Uterus (tissue), 4 donors: ENCODE measurements around the gene SMIM28. TPM values are rescaled to one million over a fixed set of nuclear protein-coding genes. Genes with fewer than 3 reads are reported as not detected.

ENCODE experiments used
- DNase-seq, 2 donors: peaks; one replicate each; pipeline ENCODE4 v3.0.0-alpha.2; 2019 to 2020
- H3K27ac ChIP-seq, 2 donors: fragments of 200-600 bp; sonication (generic); 1 replicate in 1 of 2; 2 replicates in 1 of 2; pipeline ENCODE4 v1.5.1; 2016 to 2018
- H3K27me3 ChIP-seq, 2 donors: fragments of 200-600 bp; sonication (generic); one replicate each; pipeline ENCODE4 v1.5.1; 2018 to 2019; ENCODE audit warnings: control low read depth in 1 of 2
- H3K36me3 ChIP-seq, 2 donors: fragments of 200-600 bp; sonication (generic); one replicate each; pipeline ENCODE4 v1.5.1; 2019; ENCODE audit warnings: control low read depth in 1 of 2
- H3K4me1 ChIP-seq, 2 donors: fragments of 200-600 bp; sonication (generic); one replicate each; pipeline ENCODE4 v1.5.1; 2018 to 2019; ENCODE audit warnings: control low read depth in 1 of 2
- H3K4me3 ChIP-seq, 2 donors: fragments of 200-600 bp; sonication (generic); 1 replicate in 1 of 2; 2 replicates in 1 of 2; pipeline ENCODE4 v1.5.1; 2018 to 2019; ENCODE audit warnings: mild to moderate bottlenecking in 1 of 2
- H3K9me3 ChIP-seq, 2 donors: fragments of 200-600 bp; sonication (generic); one replicate each; pipeline ENCODE4 v1.5.1; 2019; ENCODE audit warnings: control low read depth in 1 of 2
- CTCF ChIP-seq, 4 experiments: fragments of 200-600 bp in 2 of 4; fragments of 450-650 bp in 2 of 4; sonication (generic) in 2 of 4; IDR thresholded peaks; one replicate each; pipeline ENCODE4 v1.5.1; 2016 to 2019; ENCODE audit warnings: antibody characterized with exemption in 4 of 4, mild to moderate bottlenecking in 2 of 4, moderate library complexity in 1 of 4
- POLR2A ChIP-seq, 2 donors: fragments of 450-650 bp; IDR thresholded peaks; one replicate each; pipeline ENCODE4 v1.6.1; 2016; ENCODE audit warnings: antibody characterized with exemption in 2 of 2, mild to moderate bottlenecking in 1 of 2, moderate library complexity in 1 of 2
- intact Hi-C: fragments of 100-400 bp; cut with DNase I; formaldehyde crosslinking; loops from one replicate; pipeline ENCODE4 v1.15.1; 2023; ENCODE audit warnings: low total_unique reads
- total RNA-seq, 4 donors: library from RNA; depleted of rRNA in 3 of 4; stranded (reverse); fragments of >200 nt in 3 of 4; gene quantifications; one replicate each; pipeline versions ENCODE4 v1.1.0 to v1.2.4, GENCODE V29; 2014 to 2023
- donor health status: DM: yes; HTN: yes; CAD: no.

Gene SMIM28
- total RNA-seq, 4 donors from 2014 or later = not detected

- H3K9me3 ChIP-seq = no peaks in the 10 kb centered on the region
- no peak overlapping the region for H3K4me3 ChIP-seq
- DNase-seq = no peak
- TF ChIP-seq POLR2A (IDR thresholded peaks at IDR 0.05) (no peak), CTCF (IDR thresholded peaks at IDR 0.05) (no peak)
- no peaks in the 10 kb centered on the region for H3K4me1 ChIP-seq
- no peaks in the 10 kb centered on the region for H3K27me3 ChIP-seq
- intact Hi-C loops = no loop called here
- H3K27ac ChIP-seq = no peak overlapping the region
- H3K36me3 ChIP-seq = no peaks in the 10 kb centered on the region
Observed at GRCh38 chr6:138401960-138402837, 24.5 kb downstream of the SMIM28 start.

DNA sequence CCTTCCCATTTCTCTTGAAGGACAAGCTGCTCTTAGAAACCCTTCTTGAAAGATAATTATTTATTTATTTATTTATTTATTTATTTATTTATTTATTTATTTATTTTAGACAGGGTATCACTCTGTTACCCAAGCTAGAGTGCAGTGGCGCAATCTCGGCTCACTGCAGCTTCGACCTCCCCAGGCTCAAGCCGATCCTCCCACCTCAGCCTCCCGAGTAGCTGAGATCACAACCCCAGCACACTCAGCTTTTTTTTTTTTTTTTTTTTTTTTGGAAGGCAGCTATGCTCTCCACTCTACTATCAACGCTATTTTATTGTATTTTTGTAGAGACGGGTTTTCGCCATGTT, 25.1 kb downstream of the SMIM28 start:
- DNase-seq = no peak
- Histone ChIP-seq H3K4me3 (peak overlapping the region in 1 of 2 donors; percentile 84), H3K27ac (peak overlapping the region; percentile 97 to 98), H3K4me1 (no peaks in the 10 kb centered on the region), H3K27me3 (no peaks in the 10 kb centered on the region), H3K9me3 (no peaks in the 10 kb centered on the region), H3K36me3 (no peaks in the 10 kb centered on the region)
- intact Hi-C loops = no loop called here
- TF ChIP-seq CTCF (IDR thresholded peaks at IDR 0.05) = no peak
- no peak for TF ChIP-seq POLR2A (IDR thresholded peaks at IDR 0.05)

DNA sequence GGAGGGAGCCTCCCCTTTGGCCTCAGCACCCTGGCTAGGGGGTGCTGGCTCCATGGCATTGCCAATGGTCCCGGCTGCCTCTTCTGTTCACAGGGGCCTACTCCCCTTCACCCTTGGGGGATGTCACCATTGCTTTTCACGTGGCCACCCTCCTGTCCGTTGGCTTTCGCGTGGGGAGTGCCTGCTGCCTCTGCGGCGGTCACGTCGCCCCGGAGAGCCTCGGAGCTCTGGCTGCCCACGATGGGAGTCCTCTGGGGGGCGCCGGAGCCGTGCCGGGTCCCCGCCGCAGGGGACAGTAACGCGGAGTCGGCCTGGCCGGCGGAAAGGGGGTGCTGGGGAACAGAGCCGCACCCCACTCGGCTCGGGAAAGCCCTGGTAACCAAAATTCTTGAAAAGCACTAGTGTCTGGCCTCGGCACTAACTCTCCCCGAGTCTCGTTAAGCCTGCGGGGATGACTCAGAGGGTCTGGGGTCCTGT, 25.7 kb downstream of the SMIM28 start:
- Histone ChIP-seq H3K9me3 (no peaks in the 10 kb centered on the region), H3K27me3 (no peaks in the 10 kb centered on the region), H3K4me1 (no peaks in the 10 kb centered on the region), H3K36me3 (no peaks in the 10 kb centered on the region), H3K27ac (peak overlapping the region; percentile 97 to 98), H3K4me3 (peak overlapping the region; percentile 71 to 84)
- DNase-seq = peak; percentile 30 to 42
- intact Hi-C loops = no loop called here
- peak in 2 of 4 experiments; percentile 11 to 31 for TF ChIP-seq CTCF (IDR thresholded peaks at IDR 0.05)
- TF ChIP-seq POLR2A (IDR thresholded peaks at IDR 0.05) = no peak

- peak; percentile 92 to 95 for DNase-seq
- peak within 1 kb of the TSS; percentile 97 to 98 for H3K27ac ChIP-seq
- H3K4me1 ChIP-seq = no peaks in the 10 kb centered on the region
- no peaks in the 10 kb centered on the region for H3K9me3 ChIP-seq
- TF ChIP-seq CTCF (IDR thresholded peaks at IDR 0.05) (peak; percentile 46 to 77 (median 68)), POLR2A (IDR thresholded peaks at IDR 0.05) (peak; percentile 85 to 87)
- H3K36me3 ChIP-seq = no peaks in the 10 kb centered on the region
- peak within 1 kb of the TSS; percentile 71 to 84 for H3K4me3 ChIP-seq
- no peaks in the 10 kb centered on the region for H3K27me3 ChIP-seq
- intact Hi-C loops = no loop called here
Observed at GRCh38 chr6:138403801-138404665, 26.3 kb downstream of the SMIM28 start, which contains the start of gene HEBP2. Gene HEBP2 (plus strand): TSS chr6:138404223. CDS start chr6:138404496, 273 bp downstream.
